Measurements from ENCODE around the gene CCL22.

The CCL22 gene

DNA sequence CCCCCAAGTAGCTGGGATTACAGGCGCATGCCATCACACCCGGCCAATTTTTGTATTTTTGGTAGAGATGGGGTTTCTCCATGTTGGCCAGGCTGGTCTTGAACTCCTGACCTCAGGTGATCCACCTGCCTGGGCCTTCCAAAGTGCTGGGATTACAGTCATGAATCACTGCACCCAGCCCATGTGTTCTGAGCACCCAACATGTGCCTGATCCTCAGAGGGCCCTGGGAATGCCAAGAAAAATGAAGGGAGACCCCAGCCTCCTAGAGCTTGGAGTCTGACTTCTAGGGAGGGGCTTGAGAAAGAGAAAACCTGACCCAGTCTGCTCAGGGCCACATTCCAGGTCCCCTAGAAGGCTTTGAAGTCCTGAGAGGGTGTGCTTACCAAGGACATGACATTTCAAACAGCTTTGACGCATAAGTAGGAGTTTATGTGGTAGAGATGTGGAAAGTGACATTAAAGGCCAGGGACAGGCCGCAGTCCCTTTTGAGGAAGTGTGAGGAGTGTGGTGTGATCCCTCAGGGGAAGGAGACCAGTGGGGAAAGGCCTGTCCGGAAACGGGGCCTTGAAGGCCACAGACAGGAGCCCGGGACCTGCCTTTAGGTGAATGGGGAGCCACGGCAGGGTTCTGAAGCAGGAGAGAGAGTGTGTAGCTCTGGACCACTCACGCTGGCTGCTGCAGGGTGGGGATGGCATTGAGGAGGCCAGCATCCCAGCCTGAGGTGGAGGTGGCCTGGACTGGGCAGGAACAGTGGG lies 1.1 kb upstream of the CCL22 start:
- no peaks in the 10 kb centered on the region for H3K4me1 ChIP-seq (ENCODE audit: control insufficient read depth, insufficient read depth, low read length)
- H3K36me3 ChIP-seq (ENCODE audit: control insufficient read depth in 2 of 2, insufficient read depth in 1 of 2, low read length in 2 of 2): no peaks in the 10 kb centered on the region
- H3K4me3 ChIP-seq (ENCODE audit: low read depth, low read length): no peak overlapping the region
- no peaks in the 10 kb centered on the region for H3K9me3 ChIP-seq (ENCODE audit: control insufficient read depth, insufficient read depth, low read depth, low read length)
- TF ChIP-seq ZNF138 (tag by site-specific recombination; IDR thresholded peaks at IDR 0.05; ENCODE audit: borderline replicate concordance): no peak
- TF ChIP-seq YY2 (tag by site-specific recombination; IDR thresholded peaks at IDR 0.05): no peak
- TF ChIP-seq ZFP3 (tag by site-specific recombination; IDR thresholded peaks at IDR 0.05; ENCODE audit: low read depth): peak; percentile 68
- TF ChIP-seq EGR2 (tag by site-specific recombination; IDR thresholded peaks at IDR 0.05; ENCODE audit: low read depth): no peak
- H3K27ac ChIP-seq (ENCODE audit: extremely low read depth, low read depth, low read length): no peak overlapping the region
- ChIA-PET POLR2A (no interaction called here), CTCF (no interaction called here)

DNA sequence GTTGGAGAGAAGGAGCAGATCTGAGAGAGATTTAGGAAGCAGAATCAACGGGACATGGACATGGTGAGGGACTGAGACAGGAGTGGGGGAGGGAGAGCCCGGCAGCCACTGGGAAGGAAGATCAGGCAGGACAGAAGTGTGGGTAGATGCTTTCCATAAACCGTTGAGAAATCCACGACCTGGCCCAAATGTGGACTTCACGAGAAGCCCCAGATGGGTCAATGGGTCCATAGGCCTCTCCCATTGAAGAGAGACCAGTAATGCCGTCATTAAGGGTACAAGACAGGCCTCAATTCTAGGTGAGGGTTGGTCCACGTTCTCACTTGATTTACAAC lies 530 bp upstream of the CCL22 start:
- no peak overlapping the region for H3K4me3 ChIP-seq (ENCODE audit: low read depth, low read length)
- ChIA-PET CTCF (no interaction called here), POLR2A (no interaction called here)
- H3K27ac ChIP-seq (ENCODE audit: extremely low read depth, low read depth, low read length): no peak overlapping the region
- H3K9me3 ChIP-seq (ENCODE audit: control insufficient read depth, insufficient read depth, low read depth, low read length): no peaks in the 10 kb centered on the region
- no peaks in the 10 kb centered on the region for H3K36me3 ChIP-seq (ENCODE audit: control insufficient read depth in 2 of 2, insufficient read depth in 1 of 2, low read length in 2 of 2)
- TF ChIP-seq YY2 (tag by site-specific recombination; IDR thresholded peaks at IDR 0.05): no peak
- no peak for TF ChIP-seq SP2 (tag by site-specific recombination; IDR thresholded peaks at IDR 0.05)
- no peak for TF ChIP-seq MYNN (tag by site-specific recombination; IDR thresholded peaks at IDR 0.05; ENCODE audit: borderline replicate concordance)
- no peak for TF ChIP-seq KLF10 (tag by site-specific recombination; IDR thresholded peaks at IDR 0.05)
- TF ChIP-seq ZNF473 (tag by site-specific recombination; IDR thresholded peaks at IDR 0.05): no peak
- TF ChIP-seq ZNF707 (tag by site-specific recombination; IDR thresholded peaks at IDR 0.05): no peak
- TF ChIP-seq, protein P1, sequence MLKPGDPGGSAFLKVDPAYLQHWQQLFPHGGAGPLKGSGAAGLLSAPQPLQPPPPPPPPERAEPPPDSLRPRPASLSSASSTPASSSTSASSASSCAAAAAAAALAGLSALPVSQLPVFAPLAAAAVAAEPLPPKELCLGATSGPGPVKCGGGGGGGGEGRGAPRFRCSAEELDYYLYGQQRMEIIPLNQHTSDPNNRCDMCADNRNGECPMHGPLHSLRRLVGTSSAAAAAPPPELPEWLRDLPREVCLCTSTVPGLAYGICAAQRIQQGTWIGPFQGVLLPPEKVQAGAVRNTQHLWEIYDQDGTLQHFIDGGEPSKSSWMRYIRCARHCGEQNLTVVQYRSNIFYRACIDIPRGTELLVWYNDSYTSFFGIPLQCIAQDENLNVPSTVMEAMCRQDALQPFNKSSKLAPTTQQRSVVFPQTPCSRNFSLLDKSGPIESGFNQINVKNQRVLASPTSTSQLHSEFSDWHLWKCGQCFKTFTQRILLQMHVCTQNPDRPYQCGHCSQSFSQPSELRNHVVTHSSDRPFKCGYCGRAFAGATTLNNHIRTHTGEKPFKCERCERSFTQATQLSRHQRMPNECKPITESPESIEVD (tag by site-specific recombination; IDR thresholded peaks at IDR 0.05): no peak
- TF ChIP-seq, protein P2, sequence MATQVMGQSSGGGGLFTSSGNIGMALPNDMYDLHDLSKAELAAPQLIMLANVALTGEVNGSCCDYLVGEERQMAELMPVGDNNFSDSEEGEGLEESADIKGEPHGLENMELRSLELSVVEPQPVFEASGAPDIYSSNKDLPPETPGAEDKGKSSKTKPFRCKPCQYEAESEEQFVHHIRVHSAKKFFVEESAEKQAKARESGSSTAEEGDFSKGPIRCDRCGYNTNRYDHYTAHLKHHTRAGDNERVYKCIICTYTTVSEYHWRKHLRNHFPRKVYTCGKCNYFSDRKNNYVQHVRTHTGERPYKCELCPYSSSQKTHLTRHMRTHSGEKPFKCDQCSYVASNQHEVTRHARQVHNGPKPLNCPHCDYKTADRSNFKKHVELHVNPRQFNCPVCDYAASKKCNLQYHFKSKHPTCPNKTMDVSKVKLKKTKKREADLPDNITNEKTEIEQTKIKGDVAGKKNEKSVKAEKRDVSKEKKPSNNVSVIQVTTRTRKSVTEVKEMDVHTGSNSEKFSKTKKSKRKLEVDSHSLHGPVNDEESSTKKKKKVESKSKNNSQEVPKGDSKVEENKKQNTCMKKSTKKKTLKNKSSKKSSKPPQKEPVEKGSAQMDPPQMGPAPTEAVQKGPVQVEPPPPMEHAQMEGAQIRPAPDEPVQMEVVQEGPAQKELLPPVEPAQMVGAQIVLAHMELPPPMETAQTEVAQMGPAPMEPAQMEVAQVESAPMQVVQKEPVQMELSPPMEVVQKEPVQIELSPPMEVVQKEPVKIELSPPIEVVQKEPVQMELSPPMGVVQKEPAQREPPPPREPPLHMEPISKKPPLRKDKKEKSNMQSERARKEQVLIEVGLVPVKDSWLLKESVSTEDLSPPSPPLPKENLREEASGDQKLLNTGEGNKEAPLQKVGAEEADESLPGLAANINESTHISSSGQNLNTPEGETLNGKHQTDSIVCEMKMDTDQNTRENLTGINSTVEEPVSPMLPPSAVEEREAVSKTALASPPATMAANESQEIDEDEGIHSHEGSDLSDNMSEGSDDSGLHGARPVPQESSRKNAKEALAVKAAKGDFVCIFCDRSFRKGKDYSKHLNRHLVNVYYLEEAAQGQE (tag by site-specific recombination; IDR thresholded peaks at IDR 0.05): no peak
- no peak for TF ChIP-seq ZNF174 (tag by site-specific recombination; IDR thresholded peaks at IDR 0.05)
- no peak for TF ChIP-seq ZNF660 (tag by site-specific recombination; IDR thresholded peaks at IDR 0.05)
- no peaks in the 10 kb centered on the region for H3K4me1 ChIP-seq (ENCODE audit: control insufficient read depth, insufficient read depth, low read length)

DNA sequence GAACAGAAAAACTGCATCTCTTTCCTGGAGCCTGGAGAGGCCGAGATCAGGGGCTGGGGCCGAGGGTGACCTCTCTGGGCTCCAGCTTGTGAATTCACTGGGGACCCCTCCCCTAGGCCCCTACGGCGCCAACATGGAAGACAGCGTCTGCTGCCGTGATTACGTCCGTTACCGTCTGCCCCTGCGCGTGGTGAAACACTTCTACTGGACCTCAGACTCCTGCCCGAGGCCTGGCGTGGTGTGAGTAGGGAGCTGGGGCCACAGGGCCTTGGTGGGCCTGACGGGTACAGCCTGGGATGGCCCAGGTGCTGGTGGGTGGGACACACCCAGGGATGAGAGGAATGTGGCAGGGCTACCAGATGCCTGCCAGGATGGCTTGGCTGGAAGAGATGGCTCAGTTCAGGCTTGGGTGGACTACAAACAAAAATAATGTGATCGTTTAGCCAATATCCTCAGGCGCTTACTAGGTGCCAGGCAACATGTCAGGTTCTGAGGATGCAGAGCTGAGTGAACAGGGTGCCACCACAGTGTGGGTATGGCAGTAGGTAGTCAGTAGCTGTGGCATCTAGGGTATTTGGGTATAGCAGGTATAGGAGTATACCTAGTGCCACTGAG lies 1.8 kb downstream of the CCL22 start:
- ChIA-PET POLR2A (interaction anchor here (0.6 kb wide), 1 partner anchor 140 kb away, joined by 4 read pairs; no protein-coding TSS in a partner anchor), CTCF (interaction anchor here (0.7 kb wide), 1 partner anchor 12 kb away, joined by 4 read pairs; the partner anchor contains the start of gene CX3CL1)
- Histone ChIP-seq H3K36me3 (ENCODE audit: control insufficient read depth in 2 of 2, insufficient read depth in 1 of 2, low read length in 2 of 2) (no peaks in the 10 kb centered on the region), H3K9me3 (ENCODE audit: control insufficient read depth, insufficient read depth, low read depth, low read length) (no peaks in the 10 kb centered on the region), H3K4me1 (ENCODE audit: control insufficient read depth, insufficient read depth, low read length) (no peaks in the 10 kb centered on the region), H3K4me3 (ENCODE audit: low read depth, low read length) (no peak overlapping the region), H3K27ac (ENCODE audit: extremely low read depth, low read depth, low read length) (no peak overlapping the region)
- TF ChIP-seq ZNF830 (tag by site-specific recombination; IDR thresholded peaks at IDR 0.05; ENCODE audit: low read depth) (no peak), ZNF426 (tag by site-specific recombination; IDR thresholded peaks at IDR 0.05) (no peak)

Measured in HEK293 (cell line).